ENCODE data around the gene SPATS2.

SPATS2 gene

GRCh38 chr12:49562831-49563230 lies 195.6 kb downstream of the SPATS2 start:
- Histone ChIP-seq H3K27ac (no peak overlapping the region), H3K4me1 (ENCODE audit: control insufficient read depth in 1 of 2, insufficient read depth in 1 of 2, low read depth in 1 of 2, low read length in 1 of 2) (peaks cover 8 to 13% of the 10 kb centered on the region in 2 experiments), H3K4me3 (ENCODE audit: low read depth in 1 of 2, low read length in 1 of 2) (no peak overlapping the region), H3K9me3 (no peaks in the 10 kb centered on the region), H3K27me3 (no peaks in the 10 kb centered on the region), H3K36me3 (peaks cover 83% of the 10 kb centered on the region)
- TF ChIP-seq, protein P1, sequence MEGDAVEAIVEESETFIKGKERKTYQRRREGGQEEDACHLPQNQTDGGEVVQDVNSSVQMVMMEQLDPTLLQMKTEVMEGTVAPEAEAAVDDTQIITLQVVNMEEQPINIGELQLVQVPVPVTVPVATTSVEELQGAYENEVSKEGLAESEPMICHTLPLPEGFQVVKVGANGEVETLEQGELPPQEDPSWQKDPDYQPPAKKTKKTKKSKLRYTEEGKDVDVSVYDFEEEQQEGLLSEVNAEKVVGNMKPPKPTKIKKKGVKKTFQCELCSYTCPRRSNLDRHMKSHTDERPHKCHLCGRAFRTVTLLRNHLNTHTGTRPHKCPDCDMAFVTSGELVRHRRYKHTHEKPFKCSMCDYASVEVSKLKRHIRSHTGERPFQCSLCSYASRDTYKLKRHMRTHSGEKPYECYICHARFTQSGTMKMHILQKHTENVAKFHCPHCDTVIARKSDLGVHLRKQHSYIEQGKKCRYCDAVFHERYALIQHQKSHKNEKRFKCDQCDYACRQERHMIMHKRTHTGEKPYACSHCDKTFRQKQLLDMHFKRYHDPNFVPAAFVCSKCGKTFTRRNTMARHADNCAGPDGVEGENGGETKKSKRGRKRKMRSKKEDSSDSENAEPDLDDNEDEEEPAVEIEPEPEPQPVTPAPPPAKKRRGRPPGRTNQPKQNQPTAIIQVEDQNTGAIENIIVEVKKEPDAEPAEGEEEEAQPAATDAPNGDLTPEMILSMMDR (IDR thresholded peaks at IDR 0.05), result no peak

DNA sequence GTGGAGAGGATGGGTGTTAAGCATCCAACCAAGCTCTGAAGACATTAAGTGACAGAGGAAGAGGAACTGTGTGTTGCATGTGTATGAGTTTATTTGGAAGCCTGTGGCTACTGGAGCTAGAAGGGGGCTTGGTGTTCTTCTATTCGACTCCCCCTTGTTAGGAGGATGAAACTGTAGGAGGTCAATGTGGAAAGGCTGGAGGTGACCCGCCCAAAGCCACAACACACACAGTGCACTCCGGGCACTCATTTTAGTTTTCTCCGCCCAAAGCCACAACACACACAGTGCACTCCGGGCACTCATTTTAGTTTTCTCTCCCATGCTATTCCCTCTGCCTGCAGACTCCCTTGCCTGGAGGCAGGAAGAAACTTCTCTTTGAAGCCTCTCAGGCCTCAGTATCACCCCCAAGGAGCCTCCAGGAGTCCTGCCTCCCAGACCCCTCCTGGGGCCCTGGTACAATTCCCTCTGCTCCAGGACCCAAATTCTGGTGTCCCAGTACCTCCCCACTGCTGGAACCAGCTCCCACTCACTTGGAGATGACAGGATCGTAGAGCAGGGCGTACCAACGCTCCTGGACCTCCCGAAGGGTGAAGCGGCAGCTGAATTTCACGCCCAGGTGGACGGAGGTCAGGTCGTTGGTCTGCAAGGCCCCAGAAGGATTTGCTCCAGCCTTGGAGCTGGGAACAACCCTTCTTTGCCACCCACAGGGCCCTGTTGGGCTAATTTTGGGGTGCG lies 196.9 kb downstream of the SPATS2 start:
- TF ChIP-seq, protein P1 (IDR thresholded peaks at IDR 0.05), result no peak
- Histone ChIP-seq H3K27ac (no peak overlapping the region), H3K4me3 (ENCODE audit: low read depth in 1 of 2, low read length in 1 of 2) (no peak overlapping the region)

DNA sequence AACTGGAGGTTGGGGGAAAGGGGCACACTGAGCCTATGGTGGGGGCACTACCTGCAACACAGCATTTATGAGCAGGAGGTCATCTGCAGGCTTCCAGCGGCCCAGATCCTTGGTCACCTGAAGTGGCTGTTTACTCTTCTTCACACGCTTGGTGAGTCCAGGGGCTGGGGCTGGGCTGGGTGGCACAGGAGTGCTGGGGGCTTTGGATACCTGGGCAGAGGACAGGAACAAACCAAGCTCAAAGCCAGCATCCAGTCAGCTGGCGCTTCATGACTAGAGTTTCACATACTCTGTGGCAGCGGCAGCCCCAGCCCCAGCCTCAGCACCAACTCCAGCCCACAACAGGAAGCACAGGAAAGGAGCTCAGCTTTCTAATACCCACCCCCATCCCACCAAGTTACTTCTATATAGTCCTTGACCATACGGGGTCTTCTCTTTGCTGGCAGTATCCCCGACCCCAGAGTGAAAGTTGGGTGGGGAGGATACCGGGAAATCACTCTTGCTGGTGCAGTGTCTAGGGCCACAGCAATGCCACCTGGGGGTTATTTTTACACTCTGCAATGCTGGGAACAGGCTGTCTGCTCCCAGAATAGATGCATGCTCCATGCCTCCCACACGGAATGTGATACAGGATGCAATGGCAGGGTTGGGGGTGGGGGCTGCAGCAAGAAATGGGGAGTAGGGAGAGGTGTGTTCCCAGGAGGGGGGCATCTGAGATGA lies 197.6 kb downstream of the SPATS2 start:
- Histone ChIP-seq H3K4me3 (ENCODE audit: low read depth in 1 of 2, low read length in 1 of 2) (no peak overlapping the region), H3K36me3 (peaks cover 63% of the 10 kb centered on the region), H3K9me3 (no peaks in the 10 kb centered on the region), H3K4me1 (ENCODE audit: control insufficient read depth in 1 of 2, insufficient read depth in 1 of 2, low read depth in 1 of 2, low read length in 1 of 2) (peaks cover 16 to 21% of the 10 kb centered on the region in 2 experiments), H3K27ac (no peak overlapping the region), H3K27me3 (no peaks in the 10 kb centered on the region)
- TF ChIP-seq, protein P1 (IDR thresholded peaks at IDR 0.05), result no peak

More for the DNA sequence above, 196.9 kb downstream of the SPATS2 start:
- peaks cover 70% of the 10 kb centered on the region for H3K36me3 ChIP-seq
- no peaks in the 10 kb centered on the region for H3K9me3 ChIP-seq
- peaks cover 16 to 21% of the 10 kb centered on the region in 2 experiments for H3K4me1 ChIP-seq (ENCODE audit: control insufficient read depth in 1 of 2, insufficient read depth in 1 of 2, low read depth in 1 of 2, low read length in 1 of 2)
- no peaks in the 10 kb centered on the region for H3K27me3 ChIP-seq

- no peaks in the 10 kb centered on the region for H3K27me3 ChIP-seq
- H3K27ac ChIP-seq, result no peak overlapping the region
- peaks cover 55% of the 10 kb centered on the region for H3K36me3 ChIP-seq
- H3K9me3 ChIP-seq, result no peaks in the 10 kb centered on the region
- H3K4me3 ChIP-seq (ENCODE audit: low read depth in 1 of 2, low read length in 1 of 2), result no peak overlapping the region
- TF ChIP-seq, protein P1 (IDR thresholded peaks at IDR 0.05), result no peak
- peaks cover 16 to 21% of the 10 kb centered on the region in 2 experiments for H3K4me1 ChIP-seq (ENCODE audit: control insufficient read depth in 1 of 2, insufficient read depth in 1 of 2, low read depth in 1 of 2, low read length in 1 of 2)
These were observed 198.4 kb downstream of the SPATS2 start for GRCh38 chr12:49565406-49566265.

DNA sequence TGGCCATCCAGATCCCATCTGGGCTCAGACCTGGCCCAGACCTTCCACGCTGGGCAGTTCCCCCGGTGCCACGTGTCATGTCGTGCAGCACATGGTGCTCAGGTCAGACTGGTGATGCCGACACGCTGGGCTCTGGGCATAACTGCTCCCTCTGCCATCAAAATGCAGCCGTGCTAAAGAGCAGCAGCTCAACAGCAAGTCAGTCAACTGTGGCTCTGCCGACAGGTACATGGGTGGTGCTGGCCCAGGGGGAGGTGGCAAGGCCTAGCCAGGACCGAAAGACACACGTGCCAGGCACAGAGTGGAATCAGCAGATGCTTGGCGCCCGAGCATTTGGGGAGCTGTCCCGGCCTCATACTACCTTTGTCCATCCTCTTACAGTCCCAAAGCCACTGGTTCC lies 199.1 kb downstream of the SPATS2 start:
- peaks cover 16 to 21% of the 10 kb centered on the region in 2 experiments for H3K4me1 ChIP-seq (ENCODE audit: control insufficient read depth in 1 of 2, insufficient read depth in 1 of 2, low read depth in 1 of 2, low read length in 1 of 2)
- peaks cover 48% of the 10 kb centered on the region for H3K36me3 ChIP-seq
- no peaks in the 10 kb centered on the region for H3K9me3 ChIP-seq
- no peaks in the 10 kb centered on the region for H3K27me3 ChIP-seq
- no peak overlapping the region for H3K4me3 ChIP-seq (ENCODE audit: low read depth in 1 of 2, low read length in 1 of 2)
- TF ChIP-seq, protein P1 (IDR thresholded peaks at IDR 0.05), result no peak
- H3K27ac ChIP-seq, result no peak overlapping the region
